HL-60/S4 treated with retinoic acid at 250 ng/mL for 4 days and 3 days (cell line): ENCODE results near the gene CDON.

Source experiments
- in situ Hi-C: fragments of 300-500 bp; cut with MboI; formaldehyde crosslinking; loops from 2 replicates; pipeline ENCODE4 v1.7.0; 2022; ENCODE audit warnings: low sequenced_read_pairs

CDON gene

GRCh38 chr11:125957618-125958332, 104.9 kb downstream of the CDON start:
- in situ Hi-C loops: no loop called here

DNA sequence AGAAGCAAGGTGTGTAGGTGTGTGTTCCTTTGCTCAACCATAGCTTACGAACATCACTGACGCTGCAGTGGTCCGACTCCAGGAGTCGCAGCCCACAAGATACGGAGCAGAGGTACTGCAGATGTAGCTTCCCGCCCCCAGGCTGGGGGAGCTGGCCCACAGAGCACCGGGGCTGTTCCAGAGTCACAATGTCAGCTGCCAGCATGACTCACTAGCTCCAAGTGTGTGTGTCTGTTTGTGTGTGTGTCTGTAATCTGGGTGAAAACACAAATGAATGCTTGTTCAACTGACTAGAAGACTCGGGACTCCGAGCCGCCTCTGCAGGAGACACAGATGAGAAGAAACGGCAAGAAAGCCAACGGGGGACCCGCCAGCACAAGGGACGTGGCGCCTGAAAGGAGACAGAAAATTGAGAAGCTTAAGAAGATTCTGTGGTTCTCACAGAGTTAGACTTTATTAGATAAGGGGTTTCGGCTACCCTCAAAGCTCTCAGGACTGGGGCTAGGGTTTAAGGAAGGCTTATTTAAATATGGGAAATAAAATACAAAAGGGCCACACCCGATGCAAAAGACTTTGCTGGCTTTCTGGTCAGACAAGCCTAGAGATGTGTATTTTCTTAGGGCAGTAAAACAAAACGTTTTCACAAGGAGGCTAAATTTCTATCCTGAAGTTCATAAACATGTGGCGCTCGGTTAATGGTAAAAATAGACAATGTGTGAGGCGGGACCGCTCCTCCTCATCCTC, 106.1 kb downstream of the CDON start:
- in situ Hi-C loops: no loop called here

GRCh38 chr11:125955856-125956255, 106.8 kb downstream of the CDON start:
- in situ Hi-C loops: no loop called here

GRCh38 chr11:125954945-125955640, 107.6 kb downstream of the CDON start:
- in situ Hi-C loops: no loop called here

DNA sequence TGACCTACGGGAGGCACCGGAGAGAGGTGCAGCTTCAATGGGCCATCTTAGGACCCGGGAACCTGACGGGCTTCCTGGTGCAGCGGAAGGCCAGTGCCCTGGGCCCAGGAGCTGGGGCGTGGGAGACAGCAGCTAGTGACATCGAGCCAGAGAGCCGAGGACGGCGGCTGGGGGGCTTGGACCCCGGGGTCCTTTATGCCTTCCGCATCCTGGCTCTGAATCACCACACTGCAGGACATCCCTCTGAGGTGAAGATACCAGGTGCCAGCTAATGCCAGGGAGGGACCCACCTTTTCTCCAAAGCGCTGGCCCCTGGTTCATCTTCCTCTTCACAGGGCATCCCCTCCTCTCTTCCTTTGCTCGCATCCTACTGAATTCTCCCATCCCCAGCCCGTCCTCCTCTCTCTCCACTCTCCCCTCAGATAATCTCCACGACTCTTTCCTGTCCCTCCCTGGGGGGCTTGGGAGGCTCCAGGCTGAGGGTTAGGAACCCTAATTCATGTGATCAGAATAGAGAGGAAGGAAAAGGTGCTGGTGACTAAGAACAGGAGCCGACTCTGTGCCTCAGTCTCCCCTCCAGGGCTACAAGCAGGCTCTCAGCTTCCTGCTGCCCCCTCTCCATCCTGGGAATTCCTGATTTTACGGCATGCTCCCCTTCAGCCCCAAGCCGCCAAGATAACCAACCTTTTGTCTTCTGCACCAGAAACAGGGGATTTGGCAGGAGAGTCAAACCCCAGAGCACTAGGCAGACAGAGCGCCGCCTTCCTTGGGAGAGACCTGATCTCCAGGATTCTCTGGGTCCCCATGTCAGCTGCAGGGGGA, 108.3 kb downstream of the CDON start:
- in situ Hi-C loops: no loop called here

- in situ Hi-C loops: no loop called here
Measured at GRCh38 chr11:125953401-125953935, 109.2 kb downstream of the CDON start.

GRCh38 chr11:125952973-125953372, 109.7 kb downstream of the CDON start:
- in situ Hi-C loops: no loop called here

DNA sequence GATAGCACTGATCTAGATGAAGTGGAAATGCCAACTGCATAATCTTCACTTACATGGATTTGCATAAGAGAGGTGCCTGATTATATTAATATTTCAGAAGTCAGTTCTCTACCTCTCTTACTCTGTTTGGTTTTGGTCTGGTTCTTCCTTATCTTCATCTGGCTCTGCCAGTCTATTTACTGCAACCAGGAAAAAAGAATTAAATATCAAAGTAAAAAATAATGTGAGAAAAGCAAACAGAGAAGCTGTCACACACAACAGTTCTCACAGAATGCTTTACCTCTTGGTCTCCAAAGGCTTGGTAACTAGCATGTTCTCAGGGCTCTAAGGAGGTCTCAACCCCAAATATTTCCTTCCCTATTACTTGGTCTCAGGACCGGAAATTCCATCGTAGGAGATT, 110.1 kb downstream of the CDON start:
- in situ Hi-C loops: no loop called here

GRCh38 chr11:125951731-125952130, 110.9 kb downstream of the CDON start:
- in situ Hi-C loops: no loop called here

DNA sequence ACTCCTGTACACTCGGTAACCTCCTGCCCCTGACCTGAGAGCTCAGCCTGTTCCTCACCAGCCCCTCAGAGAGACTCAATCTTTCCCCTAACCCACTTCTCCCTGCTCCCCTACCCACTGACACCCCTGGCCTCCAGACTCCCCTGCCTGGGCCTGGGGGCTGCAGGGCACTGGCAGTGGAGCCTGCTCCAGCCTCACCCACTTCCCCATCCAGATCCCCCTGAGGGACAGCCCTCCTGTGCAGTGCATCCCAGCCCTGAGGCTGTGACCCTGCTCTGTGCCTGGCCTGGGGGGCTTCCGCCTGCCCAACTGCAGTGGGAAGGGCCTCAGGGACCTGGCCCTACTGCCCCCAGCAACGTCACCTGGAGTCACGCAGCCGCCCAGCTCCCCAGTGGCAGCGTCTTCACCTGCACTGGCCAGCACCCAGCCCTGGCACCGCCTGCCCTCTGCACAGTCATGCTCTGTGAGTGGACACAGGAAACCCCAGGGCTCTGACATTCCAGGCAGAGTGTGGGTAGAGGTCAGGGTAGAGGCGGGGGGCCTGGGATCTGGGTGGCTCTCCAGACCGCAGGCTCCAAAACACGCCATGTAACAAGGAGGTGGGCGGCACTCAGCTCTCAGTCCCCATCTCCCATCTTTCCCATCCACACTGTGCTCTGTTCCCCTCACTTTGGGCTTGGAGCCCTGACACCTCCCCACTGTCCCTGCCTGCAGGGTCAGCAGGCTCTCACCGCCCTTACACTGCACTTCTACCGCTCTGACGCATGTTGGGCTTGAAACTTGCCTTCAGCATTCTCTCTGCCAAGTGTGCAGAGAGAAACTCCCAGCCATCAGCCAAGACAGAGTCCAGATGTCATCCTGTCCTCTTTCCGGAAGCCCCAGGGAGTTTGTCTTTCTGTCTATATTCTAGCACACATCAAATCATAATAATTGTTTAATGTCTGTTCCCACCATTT, 111.7 kb downstream of the CDON start:
- in situ Hi-C loops: no loop called here

GRCh38 chr11:125950178-125950490, 112.5 kb downstream of the CDON start:
- in situ Hi-C loops: no loop called here

DNA sequence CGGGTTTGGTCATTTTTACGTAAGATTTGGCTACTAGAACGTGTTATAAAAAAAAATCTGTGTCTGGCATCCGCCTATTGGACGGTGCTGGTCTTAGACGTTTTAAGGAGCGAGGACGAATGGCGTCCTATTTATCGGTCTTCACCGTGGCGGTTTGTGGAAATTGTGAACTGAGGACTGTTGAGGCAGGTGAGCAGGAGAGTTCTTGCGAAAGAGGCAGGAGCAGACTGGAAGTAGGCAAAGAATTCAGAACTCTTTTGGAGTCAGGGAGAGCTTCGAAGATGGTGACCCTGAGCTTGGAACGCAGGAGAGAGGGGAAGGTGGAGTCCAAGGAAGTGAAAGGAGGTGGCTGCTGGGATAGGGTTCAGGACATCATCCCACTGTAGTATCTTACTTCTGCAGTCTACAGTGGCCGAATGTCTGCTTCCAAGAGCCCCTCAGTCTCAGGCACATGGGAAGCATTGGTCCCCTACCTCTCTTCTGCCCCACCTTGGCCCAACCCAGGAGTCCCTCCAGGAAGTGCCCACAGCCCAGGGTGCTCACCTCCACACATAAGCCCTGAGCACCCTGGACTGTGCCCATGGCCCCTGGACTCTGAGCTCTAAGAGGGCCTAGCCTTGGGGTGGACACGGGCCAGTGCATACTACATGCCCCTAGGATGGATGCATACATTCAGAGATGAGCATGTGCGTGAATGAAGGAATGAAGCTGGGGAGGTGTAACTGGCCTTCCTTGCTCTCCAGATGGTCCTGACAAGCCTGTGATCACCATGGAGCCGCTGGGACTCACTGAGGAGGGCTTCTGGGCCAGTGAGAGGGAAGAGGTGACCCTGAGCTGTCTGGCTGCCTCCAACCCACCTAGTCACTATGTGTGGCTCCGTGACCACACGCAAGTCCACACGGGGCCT, 113.1 kb downstream of the CDON start:
- in situ Hi-C loops: no loop called here

- in situ Hi-C loops: no loop called here
Measured at GRCh38 chr11:125948278-125949051, 114.2 kb downstream of the CDON start.

DNA sequence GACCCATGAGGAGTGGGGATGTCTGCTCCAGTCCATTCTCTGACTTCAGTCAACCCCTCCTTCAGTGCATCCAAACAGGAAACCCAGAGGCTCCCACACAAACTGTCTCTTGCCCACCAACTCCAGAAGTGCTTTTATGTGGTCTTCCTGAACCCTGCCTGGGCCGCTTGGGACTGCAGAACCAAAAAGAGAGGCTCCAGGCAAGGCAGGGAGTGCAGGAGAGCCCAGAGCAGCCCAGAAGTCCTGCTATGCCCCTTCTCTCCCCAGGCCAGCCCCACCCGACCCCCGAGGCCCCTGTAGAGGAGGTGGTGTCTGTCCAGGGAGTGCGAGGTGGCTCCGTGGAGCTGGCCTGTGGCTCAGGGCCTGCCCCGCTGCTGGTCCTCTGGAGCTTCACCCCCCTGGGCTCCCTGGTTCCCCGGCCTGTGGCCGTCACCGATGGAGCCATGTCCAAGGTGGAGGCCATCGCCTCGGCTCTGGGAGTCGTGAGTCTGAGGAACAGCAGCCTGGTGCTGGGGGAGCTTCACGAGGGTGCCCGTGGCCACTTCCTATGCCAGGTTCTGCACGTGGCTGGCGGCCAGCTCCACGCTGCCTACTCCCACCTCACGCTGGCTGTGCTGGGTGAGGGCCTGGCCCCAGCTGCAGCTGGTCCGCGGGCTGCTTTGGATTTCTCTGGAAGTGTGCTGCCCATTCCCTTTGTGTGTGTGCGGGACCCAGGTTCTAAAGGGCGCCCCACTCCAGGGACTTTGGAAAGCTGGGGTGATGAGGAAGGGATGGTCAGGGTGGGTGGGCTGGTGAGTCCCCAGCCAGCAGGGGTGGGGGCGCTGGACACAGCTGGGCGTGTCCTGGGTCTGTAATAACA, 115.0 kb downstream of the CDON start:
- in situ Hi-C loops: no loop called here

DNA sequence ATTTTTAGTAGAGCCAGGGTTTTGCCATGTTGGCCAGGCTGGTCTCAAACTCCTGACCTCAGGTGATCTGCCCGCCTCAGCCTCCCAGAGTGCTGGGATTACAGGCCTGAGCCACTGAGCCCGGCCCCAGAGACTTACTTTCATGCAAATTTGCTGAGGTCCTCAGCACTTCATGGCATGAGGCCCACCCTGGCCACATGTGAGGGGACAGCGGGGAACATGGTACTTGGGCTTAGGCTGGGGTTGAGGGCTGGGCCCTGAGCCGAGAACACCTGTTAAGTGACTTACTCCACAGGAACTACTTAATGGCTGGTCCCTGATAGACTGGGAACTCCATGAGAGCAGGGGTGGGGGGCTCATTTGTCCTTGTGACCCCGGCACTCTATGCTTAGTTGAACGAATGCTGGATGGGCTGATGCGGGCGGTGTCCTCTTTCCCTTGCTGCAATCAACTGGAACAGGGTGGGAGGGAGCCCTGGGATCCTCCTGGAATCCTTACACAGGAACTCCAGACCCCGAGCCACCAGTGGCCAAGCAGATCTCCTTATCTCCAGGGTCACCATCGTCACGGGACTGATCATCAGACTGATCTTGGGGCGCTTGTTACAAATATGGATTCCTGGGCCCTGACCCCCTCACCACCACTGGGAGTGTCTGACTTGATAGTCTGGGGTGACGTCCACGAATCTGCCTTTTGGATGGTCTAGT, 115.8 kb downstream of the CDON start:
- in situ Hi-C loops: no loop called here

DNA sequence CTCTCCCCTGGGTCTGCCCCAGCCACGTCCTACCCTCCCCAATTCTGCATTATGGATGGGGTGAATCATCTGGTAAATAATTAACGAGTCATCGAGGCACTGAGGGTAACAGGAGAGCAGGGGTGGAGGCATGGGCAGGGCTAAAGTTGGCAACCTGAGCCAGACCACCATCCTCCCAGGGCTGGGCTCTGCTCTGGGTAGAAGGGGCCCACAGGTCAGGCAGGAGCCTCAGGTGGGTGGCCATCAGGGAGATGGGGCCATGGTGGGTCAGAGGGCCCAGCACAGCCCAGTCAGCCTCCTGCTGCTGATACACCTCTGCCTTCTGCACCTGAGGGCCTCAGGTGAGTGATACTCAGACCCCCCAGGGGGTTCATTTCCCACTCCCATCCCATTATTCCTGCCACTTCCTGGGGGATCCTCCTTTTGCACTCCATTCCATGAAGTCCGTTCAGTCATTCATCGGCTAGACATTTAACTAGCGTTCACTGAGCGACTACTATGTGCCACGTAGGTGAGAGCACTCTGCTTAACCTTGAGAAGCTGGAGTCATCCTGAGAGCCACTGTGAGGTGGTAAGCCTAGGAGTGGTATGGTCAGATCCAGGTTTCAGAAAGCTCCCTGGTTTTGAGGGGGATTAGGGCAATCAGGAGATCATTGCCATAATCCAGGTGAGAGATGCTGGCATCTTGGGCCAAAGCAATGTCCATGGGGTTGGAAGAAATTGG, 116.7 kb downstream of the CDON start, which contains the start of gene VSIG10L2:
TSS of gene VSIG10L2 (plus strand) at position 248 of the 724 bp plus-strand sequence. CDS start at position 260, 12 bp downstream.
- in situ Hi-C loops: no loop called here
